GM21528 (cell line): ENCODE measurements around the gene MS4A1.
"Not testable (repeated sequence)": the region's sequence is repeated elsewhere in the genome, so short reads cannot be mapped to it uniquely, and the experiment has no call there.

Experiments
- ATAC-seq: cut with Tn5 transposase; IDR thresholded peaks from one replicate; pipeline ENCODE4 v1.9.1; 2021; ENCODE audit warnings: mild to moderate bottlenecking, moderate library complexity; ENCODE audit not compliant: unreplicated experiment, low FRiP score

MS4A1 gene

DNA sequence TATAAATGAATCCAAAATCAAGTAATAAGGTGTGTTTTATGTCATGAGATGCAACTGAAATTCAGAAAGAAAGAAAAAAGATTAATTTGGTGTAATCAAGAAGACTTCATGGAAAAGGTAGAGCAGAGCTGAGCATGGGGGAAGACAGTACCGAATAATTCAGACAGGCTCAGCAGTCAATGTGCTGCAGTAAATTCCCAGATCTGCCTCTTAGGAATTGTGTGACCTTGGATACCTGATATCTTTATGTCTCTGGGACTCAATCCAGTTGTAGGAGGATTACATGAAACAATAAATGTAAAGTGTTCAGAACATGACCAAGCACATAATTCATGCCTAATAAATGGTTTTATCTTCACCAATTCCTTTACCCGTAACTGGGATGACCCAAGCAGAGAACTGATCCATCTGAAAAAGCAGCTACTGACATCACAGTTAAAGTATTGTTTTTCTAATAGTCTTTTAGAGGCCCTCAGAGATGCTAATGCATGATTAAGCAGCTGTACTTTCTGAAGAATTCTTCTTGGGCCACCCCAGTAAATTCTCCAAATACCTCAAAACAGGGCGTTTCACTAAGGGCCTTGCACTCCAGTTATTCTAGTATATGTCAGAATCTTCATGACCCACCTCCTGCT is 44.7 kb downstream of the MS4A1 start:
- no peak for ATAC-seq

DNA sequence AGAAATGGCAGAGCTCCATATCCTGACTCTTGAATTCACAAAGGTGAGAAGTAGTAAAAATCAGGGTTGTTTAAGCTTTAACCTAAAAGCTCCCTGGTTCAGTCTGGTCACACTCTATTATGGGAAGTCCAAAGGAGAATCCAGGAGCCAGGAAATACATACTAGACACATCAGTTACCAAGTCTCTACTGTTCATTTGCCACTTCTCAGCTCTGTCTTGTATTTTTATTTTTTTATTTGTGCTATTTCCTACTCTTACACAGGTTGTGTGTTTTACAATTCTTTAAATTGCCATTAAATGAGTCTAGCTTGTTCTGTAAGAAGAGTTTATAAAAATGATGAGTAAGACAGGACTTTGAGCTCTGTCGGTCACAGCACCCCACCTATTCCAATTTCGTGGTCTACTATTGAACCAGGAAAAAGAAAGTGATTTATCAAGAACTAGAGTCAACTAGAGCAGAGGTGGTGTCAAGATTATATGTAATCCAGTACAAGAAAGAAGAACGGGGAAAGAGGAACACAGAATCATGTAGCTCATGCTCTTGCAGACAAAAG is 46.7 kb downstream of the MS4A1 start:
- no peak for ATAC-seq

DNA sequence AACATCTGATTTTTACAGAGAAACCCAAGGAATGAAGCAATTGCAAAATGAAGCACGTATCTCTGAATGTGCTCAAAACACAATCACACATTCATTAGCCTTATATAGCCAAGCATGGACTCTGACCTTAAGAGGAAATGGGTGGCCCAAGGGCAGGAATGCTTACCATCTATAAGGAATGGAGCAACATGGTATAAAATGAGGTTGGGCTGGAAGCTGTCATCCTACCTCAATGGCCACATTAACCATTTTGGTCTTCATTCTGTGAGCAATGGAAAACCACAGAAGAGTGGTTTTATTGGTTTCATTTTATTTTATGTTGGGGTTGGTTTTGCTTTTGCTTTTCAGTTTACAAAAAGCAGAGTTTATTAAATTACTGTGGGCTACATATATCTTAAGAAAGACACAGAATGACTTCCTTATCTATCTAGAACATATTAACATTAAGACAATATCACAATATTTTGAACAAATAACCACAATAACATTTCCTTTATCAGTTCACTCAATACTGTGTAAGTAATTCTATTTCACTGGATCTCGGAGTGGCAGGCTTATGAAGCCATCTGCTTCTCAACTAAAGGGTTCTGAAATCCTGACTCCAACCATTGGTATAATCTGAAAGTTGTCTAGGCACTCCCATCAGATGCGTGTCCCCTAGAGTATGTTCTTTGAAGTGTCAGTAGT is 48.7 kb downstream of the MS4A1 start:
- no peak for ATAC-seq

DNA sequence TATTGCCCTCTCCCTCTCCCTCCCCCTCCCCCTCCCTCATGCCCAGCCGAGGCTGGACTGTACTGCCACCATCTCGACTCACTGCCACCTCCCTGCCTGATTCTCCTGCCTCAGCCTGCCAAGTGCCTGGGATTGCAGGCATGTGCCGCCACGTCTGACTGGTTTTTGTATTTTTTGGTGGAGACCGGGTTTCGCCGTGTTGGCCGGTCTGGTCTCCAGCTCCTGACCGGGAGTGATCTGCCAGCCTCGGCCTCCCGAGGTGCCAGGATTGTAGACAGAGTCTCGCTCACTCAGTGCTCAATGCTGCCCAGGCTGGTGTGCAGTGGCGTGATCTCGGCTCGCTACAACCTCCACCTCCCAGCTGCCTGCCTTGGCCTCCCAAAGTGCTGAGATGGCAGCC is 54.0 kb downstream of the MS4A1 start:
- not testable (repeated sequence) for ATAC-seq

DNA sequence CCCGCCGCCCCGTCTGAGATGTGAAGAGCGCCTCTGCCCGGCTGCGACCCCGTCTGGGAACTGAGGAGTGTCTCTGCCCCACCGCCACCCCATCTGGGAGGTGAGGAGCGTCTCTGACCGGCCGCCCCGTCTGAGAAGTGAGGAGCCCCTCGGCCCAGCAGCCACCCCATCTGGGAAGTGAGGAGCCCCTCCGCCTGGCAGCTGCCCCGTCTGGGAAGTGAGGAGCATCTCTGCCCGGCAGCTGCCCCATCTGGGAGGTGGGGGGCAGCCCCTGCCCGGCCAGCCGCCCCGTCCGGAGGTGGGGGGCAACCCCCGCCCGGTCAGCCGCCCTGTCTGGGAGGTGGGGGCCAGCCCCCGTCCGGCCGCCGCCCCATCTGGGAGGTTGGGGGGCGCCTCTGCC is 54.6 kb downstream of the MS4A1 start:
- not testable (repeated sequence) for ATAC-seq

DNA sequence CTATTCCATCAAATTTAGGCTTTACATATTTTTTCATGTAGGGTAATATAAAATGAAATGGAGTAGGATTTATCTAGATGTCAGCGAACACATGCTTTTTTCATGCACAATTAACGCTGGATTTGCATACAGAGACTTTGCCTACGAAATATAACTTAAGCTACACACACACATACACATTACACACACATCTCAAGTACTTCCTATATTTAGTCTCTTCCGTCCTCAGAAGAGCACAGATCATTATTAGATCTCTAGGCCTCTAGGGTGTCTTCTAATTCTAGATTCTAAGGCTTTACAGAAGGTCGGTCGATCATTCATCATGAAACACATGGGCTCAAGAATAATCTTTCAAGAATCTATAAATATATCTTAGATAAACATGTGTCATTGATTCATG is 55.7 kb downstream of the MS4A1 start:
- no peak for ATAC-seq

DNA sequence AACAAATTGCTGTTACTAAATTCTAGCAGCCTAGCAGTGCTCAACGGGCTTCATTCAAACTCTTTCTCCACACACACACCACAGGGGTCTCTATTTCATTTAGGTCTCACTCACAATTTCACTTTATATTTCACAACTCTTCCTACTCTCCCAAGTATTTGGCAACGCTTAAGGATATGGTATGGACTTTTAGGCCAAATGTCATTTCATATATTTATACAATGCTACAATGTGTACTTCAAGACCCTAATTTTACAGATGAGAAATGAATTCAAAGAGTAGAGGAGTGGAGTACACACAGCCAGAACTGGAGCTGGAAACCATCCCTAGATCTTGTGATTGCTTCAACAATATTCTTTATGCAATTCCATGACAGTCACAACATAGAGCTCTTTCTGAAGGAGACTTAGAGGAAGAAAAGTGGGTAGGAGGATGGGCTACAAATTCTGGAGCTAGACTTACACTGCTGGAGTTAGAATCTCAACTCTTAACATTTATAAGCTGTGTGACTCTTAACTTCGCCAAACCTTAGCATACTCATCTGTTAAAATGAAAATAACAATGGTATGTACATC is 57.1 kb downstream of the MS4A1 start:
- ATAC-seq, result no peak

DNA sequence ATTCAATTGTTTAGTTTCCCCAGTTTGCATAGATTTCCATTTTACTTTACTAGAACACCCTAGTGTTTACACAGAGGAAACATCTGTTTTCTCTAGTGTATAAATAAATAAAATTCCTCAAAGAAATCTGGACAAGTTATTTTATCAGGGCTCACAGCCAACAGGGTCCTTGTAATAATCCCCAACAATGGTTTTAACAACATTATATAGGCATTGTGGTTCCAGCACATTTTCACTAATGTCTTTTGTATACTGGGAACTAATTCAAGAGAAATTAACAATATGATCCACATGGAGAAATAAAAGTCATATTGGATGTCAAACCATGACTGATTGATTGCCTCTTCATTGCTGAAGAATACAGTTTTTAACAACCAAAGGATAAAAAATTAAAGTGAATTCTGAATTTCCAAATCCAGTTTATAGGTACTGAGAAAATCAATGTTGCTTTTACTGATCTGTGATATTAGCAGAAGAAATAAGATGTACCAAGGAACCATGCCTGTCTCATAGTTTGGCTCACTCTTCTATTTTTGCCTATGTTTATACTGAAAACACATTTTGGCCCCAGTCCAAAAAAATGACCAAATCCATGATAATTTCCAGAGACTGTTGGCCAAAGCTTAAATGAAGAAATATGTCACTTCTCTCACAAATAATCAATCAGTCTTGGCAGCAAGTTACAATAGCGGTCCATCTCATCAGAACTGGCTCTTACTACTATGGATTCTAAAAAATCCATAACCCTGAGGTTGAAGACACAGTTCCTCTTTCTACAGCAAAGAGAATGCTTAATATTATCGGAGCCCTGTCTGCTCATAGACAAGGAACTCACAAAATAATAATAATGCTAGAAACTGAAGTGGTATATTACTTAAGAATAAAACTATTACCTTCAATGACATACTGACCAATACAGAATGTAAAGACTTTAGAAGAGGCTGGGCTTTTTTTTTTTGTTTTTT is 58.1 kb downstream of the MS4A1 start:
- no peak for ATAC-seq

DNA sequence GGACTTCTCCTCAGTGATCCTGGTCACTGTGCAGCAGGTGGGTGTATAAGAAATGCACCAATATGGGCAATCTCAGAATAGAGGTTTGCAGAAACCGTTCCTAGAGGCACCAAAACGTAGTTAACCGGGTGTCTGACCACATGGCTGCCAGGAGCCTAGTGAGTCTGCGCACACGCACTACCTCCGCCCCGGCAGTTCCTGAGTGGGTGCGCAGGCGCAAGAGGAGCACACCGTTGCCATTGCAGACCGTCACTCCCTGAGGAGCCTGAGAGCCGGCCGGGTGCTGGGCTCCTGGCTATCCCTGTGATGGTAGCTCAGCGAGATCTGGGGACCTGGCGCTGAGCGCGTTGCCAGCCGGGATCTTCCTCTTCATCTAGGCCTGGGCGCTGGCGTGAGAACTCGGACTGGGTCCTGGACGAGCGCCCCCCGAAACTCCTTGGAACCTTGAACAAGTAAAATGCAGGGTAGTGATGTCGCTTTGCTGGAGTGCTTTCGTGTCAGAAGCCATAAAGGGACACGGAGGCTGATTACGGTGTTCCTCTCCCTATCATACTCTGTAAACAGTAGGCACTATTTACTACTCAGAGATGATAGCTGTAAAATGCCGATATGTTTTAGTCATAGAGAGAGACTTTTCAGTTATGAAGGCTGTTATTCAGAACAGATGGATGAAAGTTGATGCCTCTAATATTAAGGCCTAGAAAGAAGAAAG is 59.7 kb downstream of the MS4A1 start, which contains the start of gene MS4A13:
Gene MS4A13 (plus strand): TSS at position 249 of the 712 bp plus-strand sequence. CDS start 2,692 bp downstream, outside the sequence.
- ATAC-seq, result no peak
